Measurements from ENCODE around the gene INCENP. TPM values are rescaled to one million over a fixed set of nuclear protein-coding genes. Genes with fewer than 3 reads are reported as not detected.

INCENP gene
- total and polyA plus RNA-seq, 4 donors: 2.4 to 34.4 (median 4.7) TPM

- 34% methylated on average over 2 of the region's 2 CpGs for WGBS
- H3K4me3 ChIP-seq (ENCODE audit: low read depth in 1 of 3, low read length in 3 of 3): no peak overlapping the region
Measured at GRCh38 chr11:62116451-62116850, 7.4 kb upstream of the INCENP start.

More at GRCh38 chr11:62116451-62116850, 7.4 kb upstream of the INCENP start:
- Histone ChIP-seq H3K27ac (ENCODE audit: low read depth in 1 of 2, low read length in 2 of 2) (no peak overlapping the region), H3K27me3 (ENCODE audit: control insufficient read depth in 4 of 4, insufficient read depth in 4 of 4, low read length in 3 of 4) (no peaks in the 10 kb centered on the region), H3K4me1 (ENCODE audit: control insufficient read depth in 4 of 4, insufficient read depth in 4 of 4, low read length in 3 of 4) (peaks cover 0 to 5% (median 0%) of the 10 kb centered on the region in 4 donors), H3K9me3 (ENCODE audit: control insufficient read depth in 4 of 4, low read length in 3 of 4) (no peaks in the 10 kb centered on the region), H3K36me3 (ENCODE audit: control insufficient read depth in 4 of 4, insufficient read depth in 3 of 4, low read depth in 1 of 4, low read length in 3 of 4) (no peaks in the 10 kb centered on the region), H3K9ac (ENCODE audit: low read depth in 1 of 2, low read length in 2 of 2) (no peak overlapping the region)
- DNase-seq (ENCODE audit: low spot score): no peak
- TF ChIP-seq JUND (IDR thresholded peaks at IDR 0.05): no peak
- TF ChIP-seq, protein P1, sequence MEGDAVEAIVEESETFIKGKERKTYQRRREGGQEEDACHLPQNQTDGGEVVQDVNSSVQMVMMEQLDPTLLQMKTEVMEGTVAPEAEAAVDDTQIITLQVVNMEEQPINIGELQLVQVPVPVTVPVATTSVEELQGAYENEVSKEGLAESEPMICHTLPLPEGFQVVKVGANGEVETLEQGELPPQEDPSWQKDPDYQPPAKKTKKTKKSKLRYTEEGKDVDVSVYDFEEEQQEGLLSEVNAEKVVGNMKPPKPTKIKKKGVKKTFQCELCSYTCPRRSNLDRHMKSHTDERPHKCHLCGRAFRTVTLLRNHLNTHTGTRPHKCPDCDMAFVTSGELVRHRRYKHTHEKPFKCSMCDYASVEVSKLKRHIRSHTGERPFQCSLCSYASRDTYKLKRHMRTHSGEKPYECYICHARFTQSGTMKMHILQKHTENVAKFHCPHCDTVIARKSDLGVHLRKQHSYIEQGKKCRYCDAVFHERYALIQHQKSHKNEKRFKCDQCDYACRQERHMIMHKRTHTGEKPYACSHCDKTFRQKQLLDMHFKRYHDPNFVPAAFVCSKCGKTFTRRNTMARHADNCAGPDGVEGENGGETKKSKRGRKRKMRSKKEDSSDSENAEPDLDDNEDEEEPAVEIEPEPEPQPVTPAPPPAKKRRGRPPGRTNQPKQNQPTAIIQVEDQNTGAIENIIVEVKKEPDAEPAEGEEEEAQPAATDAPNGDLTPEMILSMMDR (IDR thresholded peaks at IDR 0.05; ENCODE audit: low read depth, low read length, missing input control): no peak
- TF ChIP-seq, protein P2, sequence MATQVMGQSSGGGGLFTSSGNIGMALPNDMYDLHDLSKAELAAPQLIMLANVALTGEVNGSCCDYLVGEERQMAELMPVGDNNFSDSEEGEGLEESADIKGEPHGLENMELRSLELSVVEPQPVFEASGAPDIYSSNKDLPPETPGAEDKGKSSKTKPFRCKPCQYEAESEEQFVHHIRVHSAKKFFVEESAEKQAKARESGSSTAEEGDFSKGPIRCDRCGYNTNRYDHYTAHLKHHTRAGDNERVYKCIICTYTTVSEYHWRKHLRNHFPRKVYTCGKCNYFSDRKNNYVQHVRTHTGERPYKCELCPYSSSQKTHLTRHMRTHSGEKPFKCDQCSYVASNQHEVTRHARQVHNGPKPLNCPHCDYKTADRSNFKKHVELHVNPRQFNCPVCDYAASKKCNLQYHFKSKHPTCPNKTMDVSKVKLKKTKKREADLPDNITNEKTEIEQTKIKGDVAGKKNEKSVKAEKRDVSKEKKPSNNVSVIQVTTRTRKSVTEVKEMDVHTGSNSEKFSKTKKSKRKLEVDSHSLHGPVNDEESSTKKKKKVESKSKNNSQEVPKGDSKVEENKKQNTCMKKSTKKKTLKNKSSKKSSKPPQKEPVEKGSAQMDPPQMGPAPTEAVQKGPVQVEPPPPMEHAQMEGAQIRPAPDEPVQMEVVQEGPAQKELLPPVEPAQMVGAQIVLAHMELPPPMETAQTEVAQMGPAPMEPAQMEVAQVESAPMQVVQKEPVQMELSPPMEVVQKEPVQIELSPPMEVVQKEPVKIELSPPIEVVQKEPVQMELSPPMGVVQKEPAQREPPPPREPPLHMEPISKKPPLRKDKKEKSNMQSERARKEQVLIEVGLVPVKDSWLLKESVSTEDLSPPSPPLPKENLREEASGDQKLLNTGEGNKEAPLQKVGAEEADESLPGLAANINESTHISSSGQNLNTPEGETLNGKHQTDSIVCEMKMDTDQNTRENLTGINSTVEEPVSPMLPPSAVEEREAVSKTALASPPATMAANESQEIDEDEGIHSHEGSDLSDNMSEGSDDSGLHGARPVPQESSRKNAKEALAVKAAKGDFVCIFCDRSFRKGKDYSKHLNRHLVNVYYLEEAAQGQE (IDR thresholded peaks at IDR 0.05): no peak
- no peak for TF ChIP-seq HNF4A (conservative IDR thresholded peaks at IDR 0.05)
- TF ChIP-seq NR2F2 (IDR thresholded peaks at IDR 0.05): no peak
- no peak for TF ChIP-seq RXRA (IDR thresholded peaks at IDR 0.05)
- no peak for TF ChIP-seq GABPA (IDR thresholded peaks at IDR 0.05 in 1 of 2, conservative IDR thresholded peaks at IDR 0.05 in 1 of 2)
- TF ChIP-seq MAX (IDR thresholded peaks at IDR 0.05): no peak
- TF ChIP-seq EGR1 (IDR thresholded peaks at IDR 0.05; ENCODE audit: low read depth in 2 of 2): no peak
- no peak for TF ChIP-seq RAD21 (IDR thresholded peaks at IDR 0.05)
- TF ChIP-seq FOXA2 (IDR thresholded peaks at IDR 0.05): no peak
- no peak for TF ChIP-seq TAF1 (conservative IDR thresholded peaks at IDR 0.05)
- TF ChIP-seq, protein P3, sequence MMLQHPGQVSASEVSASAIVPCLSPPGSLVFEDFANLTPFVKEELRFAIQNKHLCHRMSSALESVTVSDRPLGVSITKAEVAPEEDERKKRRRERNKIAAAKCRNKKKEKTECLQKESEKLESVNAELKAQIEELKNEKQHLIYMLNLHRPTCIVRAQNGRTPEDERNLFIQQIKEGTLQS (IDR thresholded peaks at IDR 0.05): no peak
- no peak for TF ChIP-seq SP1 (IDR thresholded peaks at IDR 0.05)
- TF ChIP-seq ZBTB33 (IDR thresholded peaks at IDR 0.05): no peak
- TF ChIP-seq HNF4G (IDR thresholded peaks at IDR 0.05): no peak
- no peak for TF ChIP-seq FOXA1 (IDR thresholded peaks at IDR 0.05)
- TF ChIP-seq YY1 (IDR thresholded peaks at IDR 0.05): no peak
